ENCODE measurements around the gene LONRF2. TPM values are rescaled to one million over a fixed set of nuclear protein-coding genes. Genes with fewer than 3 reads are reported as not detected.

LONRF2 gene
- total RNA-seq, 3 donors from 2014 or later, result 5.1 to 24.9 (median 19.9) TPM

DNA sequence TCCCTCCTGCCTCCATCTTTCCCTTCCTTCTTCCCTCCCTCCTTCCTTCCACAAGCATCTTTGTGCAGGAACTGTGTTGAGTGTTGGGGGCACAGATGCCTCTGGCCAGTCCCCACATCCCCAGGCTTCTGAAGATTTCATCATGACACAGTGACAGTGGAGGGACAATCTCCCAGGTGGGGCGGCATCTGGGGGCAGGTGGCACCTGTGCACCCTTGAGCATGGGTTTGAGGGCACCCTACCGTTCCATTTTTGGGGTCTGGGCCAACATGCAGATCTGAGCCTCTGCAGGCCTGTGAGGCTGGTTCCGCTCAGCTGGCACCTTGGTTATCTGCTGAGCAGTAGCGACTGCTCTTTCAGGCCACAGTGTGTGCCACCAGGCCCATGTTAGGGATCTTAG lies 57.6 kb downstream of the LONRF2 start:
- Histone ChIP-seq H3K36me3 (no peaks in the 10 kb centered on the region), H3K4me3 (no peak overlapping the region), H3K27ac (no peak overlapping the region), H3K9me3 (no peaks in the 10 kb centered on the region), H3K27me3 (no peaks in the 10 kb centered on the region), H3K4me1 (no peaks in the 10 kb centered on the region)
- no peak for DNase-seq (ENCODE audit: low spot score in 2 of 2)
- intact Hi-C loops (cut with DNase I; ENCODE audit: low total_unique reads), result loop anchor here (10.0 kb wide), 1 partner anchor 120 kb away; no protein-coding TSS in a partner anchor
- TF ChIP-seq, protein P1, sequence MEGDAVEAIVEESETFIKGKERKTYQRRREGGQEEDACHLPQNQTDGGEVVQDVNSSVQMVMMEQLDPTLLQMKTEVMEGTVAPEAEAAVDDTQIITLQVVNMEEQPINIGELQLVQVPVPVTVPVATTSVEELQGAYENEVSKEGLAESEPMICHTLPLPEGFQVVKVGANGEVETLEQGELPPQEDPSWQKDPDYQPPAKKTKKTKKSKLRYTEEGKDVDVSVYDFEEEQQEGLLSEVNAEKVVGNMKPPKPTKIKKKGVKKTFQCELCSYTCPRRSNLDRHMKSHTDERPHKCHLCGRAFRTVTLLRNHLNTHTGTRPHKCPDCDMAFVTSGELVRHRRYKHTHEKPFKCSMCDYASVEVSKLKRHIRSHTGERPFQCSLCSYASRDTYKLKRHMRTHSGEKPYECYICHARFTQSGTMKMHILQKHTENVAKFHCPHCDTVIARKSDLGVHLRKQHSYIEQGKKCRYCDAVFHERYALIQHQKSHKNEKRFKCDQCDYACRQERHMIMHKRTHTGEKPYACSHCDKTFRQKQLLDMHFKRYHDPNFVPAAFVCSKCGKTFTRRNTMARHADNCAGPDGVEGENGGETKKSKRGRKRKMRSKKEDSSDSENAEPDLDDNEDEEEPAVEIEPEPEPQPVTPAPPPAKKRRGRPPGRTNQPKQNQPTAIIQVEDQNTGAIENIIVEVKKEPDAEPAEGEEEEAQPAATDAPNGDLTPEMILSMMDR (IDR thresholded peaks at IDR 0.05), result no peak

DNA sequence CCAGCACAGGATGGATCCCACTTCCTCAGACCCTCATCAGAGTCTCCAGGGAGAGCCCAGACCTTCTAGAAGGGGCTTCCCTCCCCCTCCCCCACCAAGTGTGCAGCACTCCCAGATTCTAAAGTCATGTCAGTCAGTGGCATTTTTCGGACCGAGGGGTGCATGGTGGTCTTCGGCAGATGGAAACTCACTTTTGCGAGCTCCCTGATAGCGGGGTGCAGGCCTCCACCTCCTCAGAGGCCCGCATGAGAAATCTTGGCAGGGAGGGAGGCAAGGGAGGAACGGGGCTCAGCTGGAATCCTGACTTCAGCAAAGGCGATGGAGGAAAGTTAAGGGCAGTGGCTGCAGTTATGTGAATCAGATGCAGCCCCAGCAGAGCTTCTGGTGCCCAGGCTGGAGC lies 58.2 kb downstream of the LONRF2 start:
- no peaks in the 10 kb centered on the region for H3K36me3 ChIP-seq
- H3K27ac ChIP-seq, result no peak overlapping the region
- intact Hi-C loops (cut with DNase I; ENCODE audit: low total_unique reads), result loop anchor here (10.0 kb wide), 1 partner anchor 121 kb away; no protein-coding TSS in a partner anchor
- no peaks in the 10 kb centered on the region for H3K4me1 ChIP-seq
- DNase-seq (ENCODE audit: low spot score in 2 of 2), result no peak
- TF ChIP-seq, protein P1 (IDR thresholded peaks at IDR 0.05), result no peak
- TF ChIP-seq POLR2AphosphoS5 (IDR thresholded peaks at IDR 0.05) (no peak), POLR2A (IDR thresholded peaks at IDR 0.05) (no peak)
- H3K4me3 ChIP-seq, result no peak overlapping the region
- no peaks in the 10 kb centered on the region for H3K9me3 ChIP-seq
- H3K27me3 ChIP-seq, result no peaks in the 10 kb centered on the region

- H3K27ac ChIP-seq, result no peak overlapping the region
- no peaks in the 10 kb centered on the region for H3K36me3 ChIP-seq
- intact Hi-C loops (cut with DNase I; ENCODE audit: low total_unique reads), result loop anchor here (10.0 kb wide), 1 partner anchor 122 kb away; no protein-coding TSS in a partner anchor
- no peak overlapping the region for H3K4me3 ChIP-seq
- TF ChIP-seq, protein P1 (IDR thresholded peaks at IDR 0.05), result peak; percentile 93 to 98 (median 94)
- TF ChIP-seq POLR2AphosphoS5 (IDR thresholded peaks at IDR 0.05) (no peak), POLR2A (IDR thresholded peaks at IDR 0.05) (no peak)
- DNase-seq (ENCODE audit: low spot score in 2 of 2), result peak; percentile 68 to 80
- no peaks in the 10 kb centered on the region for H3K27me3 ChIP-seq
- no peaks in the 10 kb centered on the region for H3K9me3 ChIP-seq
- H3K4me1 ChIP-seq, result no peaks in the 10 kb centered on the region
These were observed 59.6 kb downstream of the LONRF2 start for GRCh38 chr2:100262555-100263320.

GRCh38 chr2:100262046-100262445 lies 60.3 kb downstream of the LONRF2 start:
- Histone ChIP-seq H3K27ac (no peak overlapping the region), H3K9me3 (no peaks in the 10 kb centered on the region), H3K4me3 (no peak overlapping the region), H3K27me3 (no peaks in the 10 kb centered on the region), H3K36me3 (no peaks in the 10 kb centered on the region), H3K4me1 (no peaks in the 10 kb centered on the region)
- no peak for DNase-seq (ENCODE audit: low spot score in 2 of 2)
- TF ChIP-seq, protein P1 (IDR thresholded peaks at IDR 0.05), result no peak
- TF ChIP-seq POLR2A (IDR thresholded peaks at IDR 0.05) (no peak), POLR2AphosphoS5 (IDR thresholded peaks at IDR 0.05) (no peak)
- intact Hi-C loops (cut with DNase I; ENCODE audit: low total_unique reads), result loop anchor here (10.0 kb wide), 1 partner anchor 123 kb away; no protein-coding TSS in a partner anchor

Data from breast epithelium (tissue), 4 donors.